ENCODE results near the gene MACROD2.

DNA sequence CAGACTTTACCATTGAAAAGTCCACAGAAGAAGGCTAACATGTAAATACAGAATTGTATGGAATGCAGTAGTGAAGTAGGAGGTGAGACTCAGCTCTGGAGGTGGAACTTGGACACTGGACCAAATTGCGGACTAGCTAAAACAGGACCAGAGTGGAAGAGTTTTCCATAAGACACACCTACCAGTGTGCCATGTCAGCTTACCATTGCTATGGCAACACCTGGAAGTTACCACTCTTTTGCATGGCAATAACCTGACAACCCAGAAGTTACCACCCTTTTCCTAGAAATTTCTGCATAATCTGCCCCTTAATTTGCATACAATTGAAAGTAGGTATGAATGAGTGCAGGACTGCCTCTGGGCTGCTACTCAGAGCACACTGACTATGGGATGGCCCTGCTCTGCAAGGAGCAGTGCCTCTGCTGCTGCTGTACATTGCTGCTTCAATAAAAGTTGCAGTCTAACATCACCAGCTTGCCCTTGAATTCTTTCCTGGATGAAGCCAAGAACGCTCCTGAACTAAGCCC lies 911.7 kb downstream of the MACROD2 start:
- TF ChIP-seq POLR2A (IDR thresholded peaks at IDR 0.05): no peak
- TF ChIP-seq, protein P1, sequence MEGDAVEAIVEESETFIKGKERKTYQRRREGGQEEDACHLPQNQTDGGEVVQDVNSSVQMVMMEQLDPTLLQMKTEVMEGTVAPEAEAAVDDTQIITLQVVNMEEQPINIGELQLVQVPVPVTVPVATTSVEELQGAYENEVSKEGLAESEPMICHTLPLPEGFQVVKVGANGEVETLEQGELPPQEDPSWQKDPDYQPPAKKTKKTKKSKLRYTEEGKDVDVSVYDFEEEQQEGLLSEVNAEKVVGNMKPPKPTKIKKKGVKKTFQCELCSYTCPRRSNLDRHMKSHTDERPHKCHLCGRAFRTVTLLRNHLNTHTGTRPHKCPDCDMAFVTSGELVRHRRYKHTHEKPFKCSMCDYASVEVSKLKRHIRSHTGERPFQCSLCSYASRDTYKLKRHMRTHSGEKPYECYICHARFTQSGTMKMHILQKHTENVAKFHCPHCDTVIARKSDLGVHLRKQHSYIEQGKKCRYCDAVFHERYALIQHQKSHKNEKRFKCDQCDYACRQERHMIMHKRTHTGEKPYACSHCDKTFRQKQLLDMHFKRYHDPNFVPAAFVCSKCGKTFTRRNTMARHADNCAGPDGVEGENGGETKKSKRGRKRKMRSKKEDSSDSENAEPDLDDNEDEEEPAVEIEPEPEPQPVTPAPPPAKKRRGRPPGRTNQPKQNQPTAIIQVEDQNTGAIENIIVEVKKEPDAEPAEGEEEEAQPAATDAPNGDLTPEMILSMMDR (IDR thresholded peaks at IDR 0.05): no peak
